ENCODE data around the gene TFPT. TPM values are rescaled to one million over a fixed set of nuclear protein-coding genes. Genes with fewer than 3 reads are reported as not detected.

The TFPT gene
- total and polyA plus RNA-seq, 2 of the 4 experiments (the other 2 are of a cell fraction), result 7.9 to 17.1 TPM

DNA sequence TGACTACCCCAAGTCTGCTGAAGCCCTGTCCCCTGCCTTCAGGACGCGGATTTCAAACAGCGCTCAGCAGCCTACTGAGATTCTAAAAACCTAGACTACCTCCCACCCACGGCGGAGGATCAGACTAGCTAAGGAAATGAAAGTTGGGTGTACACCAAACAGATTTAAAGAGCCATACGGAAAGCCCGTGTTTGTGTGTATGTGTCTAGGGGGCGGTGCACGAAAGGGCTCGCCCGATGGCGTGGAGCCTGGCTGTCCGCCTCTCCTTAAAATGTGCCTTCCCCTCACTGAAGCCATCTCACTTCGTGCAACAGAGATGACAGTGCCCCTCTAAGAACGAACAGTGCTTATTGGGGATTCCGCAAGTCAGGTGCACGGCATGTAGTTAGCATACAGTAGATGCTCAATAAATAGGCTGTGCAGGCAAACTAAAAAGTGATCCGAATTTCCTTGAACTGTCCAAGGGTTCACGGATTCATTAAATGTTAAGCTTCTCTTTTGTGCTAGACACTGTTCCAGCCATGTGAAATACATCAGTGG, 43.4 kb upstream of the TFPT start:
- Histone ChIP-seq H3K27ac (ENCODE audit: insufficient read depth, low read length) (peak overlapping the region; percentile 88), H2BK20ac (ENCODE audit: low read depth, low read length) (no peak overlapping the region), H3K79me1 (ENCODE audit: low read depth in 1 of 2, low read length in 2 of 2) (peaks cover 10 to 39% of the 10 kb centered on the region in 2 experiments; a peak in 3 of 4 replicates), H4K91ac (ENCODE audit: insufficient read depth, low read depth, low read length) (peak overlapping the region; percentile 84), H4K8ac (ENCODE audit: low read depth in 2 of 2, low read length in 2 of 2) (peak overlapping the region; percentile 79 to 99), H3K4me3 (ENCODE audit: insufficient read depth, low read depth, low read length) (peak overlapping the region; percentile 60), H3K9me3 (ENCODE audit: control insufficient read depth, insufficient read depth, low read length) (no peaks in the 10 kb centered on the region), H2BK15ac (ENCODE audit: low read depth, low read length) (no peak overlapping the region; the same call in 2 of the 3 replicates), H4K5ac (ENCODE audit: low read depth, low read length) (peak overlapping the region; percentile 81), H2AK9ac (replicated peaks; ENCODE audit: low read depth, low read length, poor library complexity) (peak overlapping the region; percentile 92), H3K18ac (ENCODE audit: low read depth, low read length) (peak overlapping the region; percentile 62; the same call in 1 of the 2 replicates), H3K23ac (ENCODE audit: low read depth, low read length) (peak overlapping the region; percentile 99), H2BK120ac (ENCODE audit: low read depth, low read length) (peak overlapping the region; percentile 69), H3K27me3 (ENCODE audit: control insufficient read depth, insufficient read depth, low read length) (no peaks in the 10 kb centered on the region), H2BK5ac (ENCODE audit: low read depth, low read length, poor library complexity, severe bottlenecking) (peak overlapping the region; percentile 92), H3K9me1 (ENCODE audit: insufficient read depth, low read length) (no peaks in the 10 kb centered on the region; the same call in none of the 2 replicates), H3K56ac (ENCODE audit: extremely low read depth, insufficient read depth, low read length) (peak overlapping the region; percentile 85), H4K20me1 (ENCODE audit: insufficient read depth, low read length) (peaks cover 1% of the 10 kb centered on the region; the same call in 1 of the 2 replicates), H2AFZ (replicated peaks; ENCODE audit: low read length, poor library complexity) (peak overlapping the region; percentile 99), H3K4me2 (ENCODE audit: low read depth, low read length) (peak overlapping the region; percentile 99), H3K36me3 (ENCODE audit: control insufficient read depth, insufficient read depth, low read length) (peaks cover 29% of the 10 kb centered on the region), H3K4me1 (ENCODE audit: control insufficient read depth, insufficient read depth, low read length) (peaks cover 11% of the 10 kb centered on the region), H3K14ac (replicated peaks; ENCODE audit: low read depth, low read length) (peak overlapping the region; percentile 98), H2AK5ac (ENCODE audit: low read depth, low read length) (peak overlapping the region; percentile 97), H3K9ac (ENCODE audit: low read depth, low read length) (peak overlapping the region; percentile 87), H3K4ac (ENCODE audit: low read depth, low read length) (peak overlapping the region; percentile 98)
- ATAC-seq (ENCODE audit: low read depth) (no peak), DNase-seq (peak; percentile 12)
- dilution Hi-C loops (cut with HindIII; ENCODE audit: low sequenced_read_pairs, unreplicated experiment), result no loop called here
- no TSS peak for BruUV-seq (replicated peaks)
- intact Hi-C loops (cut with micrococcal nuclease), result loop anchor here (1.0 to 5.0 kb wide), 2 partner anchors 22 to 1123 kb away; partner anchors contain the start of genes BRSK1, CNOT3 and HSPBP1
- ChIA-PET POLR2A (ENCODE audit: unreplicated experiment) (interaction anchor here (1.0 to 1.9 kb wide), 4 partner anchors 17 to 42 kb away, joined by 3 to 5 read pairs (median 4); partner anchors contain the start of genes CNOT3, MBOAT7 and RPS9), CTCF (no interaction called here)
- in situ Hi-C loops (cut with MboI; ENCODE audit: low sequenced_read_pairs), result no loop called here
- WGBS, 2 experiments (ENCODE audit: extremely low coverage in 2 of 2, insufficient read length in 1 of 2), result 6% methylated on average over 3 of the region's 19 CpGs; no CpG with 5 or more reads in 1 of the 2 experiments
- no peak for TF ChIP-seq POLR2A (IDR thresholded peaks at IDR 0.05; ENCODE audit: low read depth, low read length)
- no peak for TF ChIP-seq BHLHE40 (IDR thresholded peaks at IDR 0.05; ENCODE audit: low read depth, low read length)
- no peak for TF ChIP-seq RCOR1 (IDR thresholded peaks at IDR 0.05; ENCODE audit: insufficient replicate concordance, low read length)
- no peak for TF ChIP-seq RFX5 (IDR thresholded peaks at IDR 0.05; ENCODE audit: low read depth, low read length)
- TF ChIP-seq, protein P1, sequence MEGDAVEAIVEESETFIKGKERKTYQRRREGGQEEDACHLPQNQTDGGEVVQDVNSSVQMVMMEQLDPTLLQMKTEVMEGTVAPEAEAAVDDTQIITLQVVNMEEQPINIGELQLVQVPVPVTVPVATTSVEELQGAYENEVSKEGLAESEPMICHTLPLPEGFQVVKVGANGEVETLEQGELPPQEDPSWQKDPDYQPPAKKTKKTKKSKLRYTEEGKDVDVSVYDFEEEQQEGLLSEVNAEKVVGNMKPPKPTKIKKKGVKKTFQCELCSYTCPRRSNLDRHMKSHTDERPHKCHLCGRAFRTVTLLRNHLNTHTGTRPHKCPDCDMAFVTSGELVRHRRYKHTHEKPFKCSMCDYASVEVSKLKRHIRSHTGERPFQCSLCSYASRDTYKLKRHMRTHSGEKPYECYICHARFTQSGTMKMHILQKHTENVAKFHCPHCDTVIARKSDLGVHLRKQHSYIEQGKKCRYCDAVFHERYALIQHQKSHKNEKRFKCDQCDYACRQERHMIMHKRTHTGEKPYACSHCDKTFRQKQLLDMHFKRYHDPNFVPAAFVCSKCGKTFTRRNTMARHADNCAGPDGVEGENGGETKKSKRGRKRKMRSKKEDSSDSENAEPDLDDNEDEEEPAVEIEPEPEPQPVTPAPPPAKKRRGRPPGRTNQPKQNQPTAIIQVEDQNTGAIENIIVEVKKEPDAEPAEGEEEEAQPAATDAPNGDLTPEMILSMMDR (conservative IDR thresholded peaks at IDR 0.05; ENCODE audit: low read depth, low read length), result no peak
- TF ChIP-seq CHD1 (IDR thresholded peaks at IDR 0.05; ENCODE audit: low read depth, low read length), result no peak
- TF ChIP-seq, protein P2, sequence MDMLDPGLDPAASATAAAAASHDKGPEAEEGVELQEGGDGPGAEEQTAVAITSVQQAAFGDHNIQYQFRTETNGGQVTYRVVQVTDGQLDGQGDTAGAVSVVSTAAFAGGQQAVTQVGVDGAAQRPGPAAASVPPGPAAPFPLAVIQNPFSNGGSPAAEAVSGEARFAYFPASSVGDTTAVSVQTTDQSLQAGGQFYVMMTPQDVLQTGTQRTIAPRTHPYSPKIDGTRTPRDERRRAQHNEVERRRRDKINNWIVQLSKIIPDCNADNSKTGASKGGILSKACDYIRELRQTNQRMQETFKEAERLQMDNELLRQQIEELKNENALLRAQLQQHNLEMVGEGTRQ (IDR thresholded peaks at IDR 0.05; ENCODE audit: low read depth, low read length), result no peak
- no peak for TF ChIP-seq MAZ (IDR thresholded peaks at IDR 0.05; ENCODE audit: borderline replicate concordance, low read depth, low read length)
- no peak for TF ChIP-seq RAD21 (IDR thresholded peaks at IDR 0.05; ENCODE audit: low read length)
- TF ChIP-seq, protein P3, sequence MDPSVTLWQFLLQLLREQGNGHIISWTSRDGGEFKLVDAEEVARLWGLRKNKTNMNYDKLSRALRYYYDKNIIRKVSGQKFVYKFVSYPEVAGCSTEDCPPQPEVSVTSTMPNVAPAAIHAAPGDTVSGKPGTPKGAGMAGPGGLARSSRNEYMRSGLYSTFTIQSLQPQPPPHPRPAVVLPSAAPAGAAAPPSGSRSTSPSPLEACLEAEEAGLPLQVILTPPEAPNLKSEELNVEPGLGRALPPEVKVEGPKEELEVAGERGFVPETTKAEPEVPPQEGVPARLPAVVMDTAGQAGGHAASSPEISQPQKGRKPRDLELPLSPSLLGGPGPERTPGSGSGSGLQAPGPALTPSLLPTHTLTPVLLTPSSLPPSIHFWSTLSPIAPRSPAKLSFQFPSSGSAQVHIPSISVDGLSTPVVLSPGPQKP (IDR thresholded peaks at IDR 0.05; ENCODE audit: borderline replicate concordance, low read depth, low read length), result no peak
- TF ChIP-seq MXI1 (IDR thresholded peaks at IDR 0.05; ENCODE audit: borderline replicate concordance, low read depth, low read length), result no peak
- TF ChIP-seq FOS (IDR thresholded peaks at IDR 0.05; ENCODE audit: low read depth, low read length), result no peak
- no peak for TF ChIP-seq NFE2L2 (IDR thresholded peaks at IDR 0.05; ENCODE audit: low read depth, low read length)
- TF ChIP-seq CEBPB (IDR thresholded peaks at IDR 0.05; ENCODE audit: low read depth, low read length), result no peak
- TF ChIP-seq SMC3 (IDR thresholded peaks at IDR 0.05; ENCODE audit: low read depth, low read length), result no peak

Measured in IMR-90 (cell line).